Natural killer cell (primary cell): ENCODE results near the gene DOP1A. TPM values are rescaled to one million over a fixed set of nuclear protein-coding genes. Genes with fewer than 3 reads are reported as not detected.

ENCODE experiments used
- ATAC-seq, 3 donors: fragments of 150-1000 bp in 2 of 3; fragments of 200-7000 bp in 1 of 3; cut with Tn5 transposase; 1 replicate in 1 of 3; 2 replicates in 2 of 3; pipeline ENCODE4 v1.10.0; 2021; ENCODE audit warnings: mild to moderate bottlenecking in 2 of 3, moderate library complexity in 2 of 3
- DNase-seq, 2 donors: peaks; one replicate each; pipeline versions ENCODE4 v3.0.0 to v3.0.0-alpha.2; 2013 to 2021; ENCODE audit warnings: mixed read lengths in 1 of 2
- H3K27ac ChIP-seq: one replicate; pipeline ENCODE4 v1.5.1; 2013; ENCODE audit warnings: mild to moderate bottlenecking, low read length
- H3K27me3 ChIP-seq: one replicate; pipeline ENCODE4 v1.6.1; 2013; ENCODE audit warnings: low read length; ENCODE audit not compliant: control insufficient read depth, insufficient read depth
- H3K36me3 ChIP-seq: one replicate; pipeline ENCODE4 v1.6.1; 2013; ENCODE audit warnings: low read length; ENCODE audit not compliant: control insufficient read depth, insufficient read depth
- H3K4me1 ChIP-seq: one replicate; pipeline ENCODE4 v1.6.1; 2013; ENCODE audit warnings: low read length; ENCODE audit not compliant: control insufficient read depth, insufficient read depth
- H3K4me3 ChIP-seq: one replicate; pipeline ENCODE4 v1.5.1; 2013; ENCODE audit warnings: low read length
- H3K9me3 ChIP-seq: one replicate; pipeline ENCODE4 v1.6.1; 2013; ENCODE audit warnings: low read length; ENCODE audit not compliant: control insufficient read depth, insufficient read depth
- H3K27ac Mint-ChIP-seq, 2 donors: one replicate each; pipeline ENCODE4 v1.8.0; 2022; ENCODE audit warnings: mild to moderate bottlenecking in 2 of 2, mixed read lengths in 2 of 2, moderate library complexity in 1 of 2
- H3K27me3 Mint-ChIP-seq, 2 donors: one replicate each; pipeline ENCODE4 v1.8.0; 2022; ENCODE audit warnings: low read depth in 2 of 2, mixed read lengths in 2 of 2
- H3K36me3 Mint-ChIP-seq: one replicate; pipeline ENCODE4 v1.8.0; 2022; ENCODE audit warnings: mixed read lengths
- H3K4me1 Mint-ChIP-seq, 2 donors: one replicate each; pipeline ENCODE4 v1.8.0; 2022; ENCODE audit warnings: mixed read lengths in 2 of 2
- H3K4me3 Mint-ChIP-seq: one replicate; pipeline ENCODE4 v1.8.0; 2022; ENCODE audit warnings: mild to moderate bottlenecking, moderate library complexity, mixed read lengths
- H3K9me3 Mint-ChIP-seq, 2 donors: one replicate each; pipeline ENCODE4 v1.8.0; 2022; ENCODE audit warnings: mixed read lengths in 2 of 2
- CTCF ChIP-seq: fragments of 200-600 bp; IDR thresholded peaks from one replicate; pipeline ENCODE4 v1.8.0; 2022; ENCODE audit warnings: antibody characterized with exemption
- WGBS: methylation state at CpG from one replicate; pipeline ENCODE4 v1.1.7; 2013; ENCODE audit warnings: missing lambda C conversion rate; ENCODE audit not compliant: insufficient coverage; 5-methylcytosine and 5-hydroxymethylcytosine counted together
- intact Hi-C: fragments of 100-400 bp; cut with micrococcal nuclease; formaldehyde crosslinking; loops from one replicate; pipeline ENCODE4 v1.14.2; 2022
- total RNA-seq, 4 donors: library from RNA; stranded (reverse); fragments of 120-200 nt in 1 of 4; gene quantifications; one replicate each; pipeline versions ENCODE4 v1.2.3 to v1.2.4, GENCODE V29; 2013 to 2022

DOP1A gene
- total RNA-seq, 3 donors from 2014 or later (not counting 1 experiment from before 2014, with no cell fraction given): 23.5 to 36.7 (median 30.1) TPM

- DNase-seq: peak in 1 of 2 donors; percentile 65
- intact Hi-C loops: loop anchor here (1.0 kb wide), 1 partner anchor 785 kb away; no protein-coding TSS in a partner anchor
- Mint-ChIP-seq H3K4me3 (no peak overlapping the region), H3K27ac (no peak overlapping the region), H3K27me3 (no peaks in the 10 kb centered on the region), H3K4me1 (no peaks in the 10 kb centered on the region), H3K36me3 (no peaks in the 10 kb centered on the region), H3K9me3 (no peaks in the 10 kb centered on the region)
- no peak overlapping the region for H3K4me3 ChIP-seq
- peak; percentile 86 for TF ChIP-seq CTCF
- peaks cover 7% of the 10 kb centered on the region for H3K36me3 ChIP-seq
- no peaks in the 10 kb centered on the region for H3K9me3 ChIP-seq
- peak; percentile 68 to 73 (median 71) for ATAC-seq
- H3K27ac ChIP-seq: no peak overlapping the region
- 43% methylated on average over 5 of the region's 6 CpGs for WGBS
- no peaks in the 10 kb centered on the region for H3K27me3 ChIP-seq
- no peaks in the 10 kb centered on the region for H3K4me1 ChIP-seq
These were observed 12.0 kb upstream of the DOP1A start for GRCh38 chr6:83055366-83055964.

GRCh38 chr6:83057705-83058321 is 9.7 kb upstream of the DOP1A start:
- 57% methylated on average over 4 of the region's 4 CpGs for WGBS
- intact Hi-C loops: no loop called here
- Histone ChIP-seq H3K27me3 (no peaks in the 10 kb centered on the region), H3K4me1 (no peaks in the 10 kb centered on the region), H3K27ac (no peak overlapping the region), H3K36me3 (peaks cover 7% of the 10 kb centered on the region), H3K9me3 (no peaks in the 10 kb centered on the region), H3K4me3 (no peak overlapping the region)
- no peaks in the 10 kb centered on the region for H3K9me3 Mint-ChIP-seq
- DNase-seq (peak in 1 of 2 donors; percentile 50), ATAC-seq (peak in 2 of 3 donors; percentile 49 to 50)
- H3K4me3 Mint-ChIP-seq: no peak overlapping the region
- H3K27me3 Mint-ChIP-seq: no peaks in the 10 kb centered on the region
- no peak overlapping the region for H3K27ac Mint-ChIP-seq
- H3K4me1 Mint-ChIP-seq: no peaks in the 10 kb centered on the region
- TF ChIP-seq CTCF: peak; percentile 13
- H3K36me3 Mint-ChIP-seq: no peaks in the 10 kb centered on the region

GRCh38 chr6:83061190-83061589 is 6.3 kb upstream of the DOP1A start:
- no peak for TF ChIP-seq CTCF
- Mint-ChIP-seq H3K4me3 (no peak overlapping the region), H3K9me3 (no peaks in the 10 kb centered on the region), H3K36me3 (no peaks in the 10 kb centered on the region), H3K27ac (no peak overlapping the region), H3K4me1 (peaks cover 13 to 16% of the 10 kb centered on the region in 2 donors), H3K27me3 (no peaks in the 10 kb centered on the region)
- Histone ChIP-seq H3K27ac (no peak overlapping the region), H3K4me3 (no peak overlapping the region), H3K4me1 (peaks cover 6% of the 10 kb centered on the region), H3K36me3 (peaks cover 7% of the 10 kb centered on the region), H3K9me3 (no peaks in the 10 kb centered on the region), H3K27me3 (no peaks in the 10 kb centered on the region)
- DNase-seq: no peak
- intact Hi-C loops: no loop called here
- ATAC-seq: no peak
